IMR-90 (cell line): Measurements from ENCODE around the gene KLF8.

Experiments
- CTCF ChIP-seq: conservative IDR thresholded peaks from 2 replicates; pipeline ENCODE4 v1.5.1; 2012; ENCODE audit warnings: mild to moderate bottlenecking, low read depth, low read length, improper control_type of control experiment
- POLR2A ChIP-seq: IDR thresholded peaks from 2 replicates; pipeline ENCODE4 v1.6.1; 2012; ENCODE audit warnings: mild to moderate bottlenecking, low read depth, low read length

GRCh38 chrX:56284269-56284668 lies 52.1 kb downstream of the KLF8 start:
- TF ChIP-seq POLR2A, result no peak
- TF ChIP-seq CTCF, result no peak
